ENCODE data around the gene TMEM131L.
A peak's percentile ranks its signal among the peaks of the same experiment; 100 is the strongest.

The TMEM131L gene

DNA sequence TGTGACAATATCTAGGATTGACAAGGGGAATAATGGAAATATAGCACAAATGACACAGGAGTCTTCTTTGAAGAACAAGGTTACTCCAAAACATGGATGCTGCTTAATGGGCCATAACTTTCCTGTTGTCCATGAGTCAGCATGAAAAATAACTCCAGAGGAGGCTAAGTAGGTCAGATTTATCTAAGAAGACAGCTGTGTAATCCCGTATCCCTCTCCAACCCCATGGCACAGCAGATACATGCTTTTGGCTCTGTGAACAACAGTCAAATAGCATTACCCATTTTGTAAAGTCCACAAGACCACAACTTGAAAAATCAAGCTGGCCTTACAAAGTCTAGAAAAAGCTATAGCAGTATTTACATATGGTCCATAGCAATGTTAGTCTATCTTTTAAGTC, 2.1 kb upstream of the TMEM131L start:
- Histone ChIP-seq H3K4me3 (ENCODE audit: low read depth in 1 of 2, low read length in 1 of 2) (no peak overlapping the region), H3K9me3 (no peaks in the 10 kb centered on the region), H3K27me3 (no peaks in the 10 kb centered on the region), H3K36me3 (no peaks in the 10 kb centered on the region), H3K4me1 (ENCODE audit: control insufficient read depth in 1 of 2, insufficient read depth in 1 of 2, low read depth in 1 of 2, low read length in 1 of 2) (peaks cover 38% of the 10 kb centered on the region in 2 experiments), H3K27ac (no peak overlapping the region)
- TF ChIP-seq, protein P1, sequence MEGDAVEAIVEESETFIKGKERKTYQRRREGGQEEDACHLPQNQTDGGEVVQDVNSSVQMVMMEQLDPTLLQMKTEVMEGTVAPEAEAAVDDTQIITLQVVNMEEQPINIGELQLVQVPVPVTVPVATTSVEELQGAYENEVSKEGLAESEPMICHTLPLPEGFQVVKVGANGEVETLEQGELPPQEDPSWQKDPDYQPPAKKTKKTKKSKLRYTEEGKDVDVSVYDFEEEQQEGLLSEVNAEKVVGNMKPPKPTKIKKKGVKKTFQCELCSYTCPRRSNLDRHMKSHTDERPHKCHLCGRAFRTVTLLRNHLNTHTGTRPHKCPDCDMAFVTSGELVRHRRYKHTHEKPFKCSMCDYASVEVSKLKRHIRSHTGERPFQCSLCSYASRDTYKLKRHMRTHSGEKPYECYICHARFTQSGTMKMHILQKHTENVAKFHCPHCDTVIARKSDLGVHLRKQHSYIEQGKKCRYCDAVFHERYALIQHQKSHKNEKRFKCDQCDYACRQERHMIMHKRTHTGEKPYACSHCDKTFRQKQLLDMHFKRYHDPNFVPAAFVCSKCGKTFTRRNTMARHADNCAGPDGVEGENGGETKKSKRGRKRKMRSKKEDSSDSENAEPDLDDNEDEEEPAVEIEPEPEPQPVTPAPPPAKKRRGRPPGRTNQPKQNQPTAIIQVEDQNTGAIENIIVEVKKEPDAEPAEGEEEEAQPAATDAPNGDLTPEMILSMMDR (IDR thresholded peaks at IDR 0.05) = no peak

DNA sequence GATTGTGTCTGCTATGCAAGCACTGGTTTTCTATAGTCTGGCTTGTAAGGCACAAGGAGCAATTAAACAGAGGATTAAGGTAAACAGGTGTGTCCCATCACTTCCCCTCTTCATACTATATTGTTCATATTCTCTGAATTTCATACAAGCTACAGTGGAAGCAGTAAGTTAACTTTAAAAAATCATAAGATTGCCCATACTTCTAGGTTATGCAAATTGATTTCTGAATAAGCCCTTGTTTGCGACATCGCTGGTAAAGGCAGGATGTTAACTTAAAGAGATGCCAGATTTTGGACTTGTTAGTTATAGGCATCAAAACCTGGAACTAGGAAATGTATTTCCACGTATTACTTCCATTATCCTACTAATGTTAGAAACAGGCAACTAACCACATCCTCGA, 1.0 kb upstream of the TMEM131L start:
- Histone ChIP-seq H3K4me3 (ENCODE audit: low read depth in 1 of 2, low read length in 1 of 2) (peak overlapping the region; percentile 75 to 85), H3K9me3 (no peaks in the 10 kb centered on the region), H3K36me3 (no peaks in the 10 kb centered on the region), H3K27ac (peak overlapping the region; percentile 92), H3K4me1 (ENCODE audit: control insufficient read depth in 1 of 2, insufficient read depth in 1 of 2, low read depth in 1 of 2, low read length in 1 of 2) (peaks cover 43 to 44% of the 10 kb centered on the region in 2 experiments), H3K27me3 (no peaks in the 10 kb centered on the region)
- TF ChIP-seq, protein P1 (IDR thresholded peaks at IDR 0.05) = no peak

DNA sequence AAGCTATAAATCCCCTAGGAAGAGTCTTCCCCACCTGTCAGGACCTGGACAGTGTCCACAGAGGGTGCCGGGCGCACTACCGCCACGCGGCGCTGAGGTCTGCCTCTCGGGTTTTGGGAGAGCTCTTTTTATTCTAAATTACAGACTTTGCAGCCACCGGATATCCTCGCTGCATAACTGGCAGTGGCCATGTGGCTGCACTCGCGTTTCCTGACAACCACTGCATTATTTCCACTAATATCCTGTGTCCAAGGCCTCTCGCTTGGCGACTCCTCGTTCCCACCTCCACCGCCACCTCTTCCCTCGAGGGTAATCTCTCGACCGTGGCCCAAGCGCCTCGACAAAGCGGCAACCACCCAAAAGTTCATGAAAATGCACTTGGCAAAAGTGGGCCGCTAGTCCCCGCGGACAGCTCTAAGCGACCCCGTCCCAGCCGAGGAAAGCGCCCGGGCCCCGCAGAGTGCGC, 512 bp upstream of the TMEM131L start:
- peak overlapping the region; percentile 75 to 85 for H3K4me3 ChIP-seq (ENCODE audit: low read depth in 1 of 2, low read length in 1 of 2)
- no peaks in the 10 kb centered on the region for H3K9me3 ChIP-seq
- peaks cover 48 to 49% of the 10 kb centered on the region in 2 experiments for H3K4me1 ChIP-seq (ENCODE audit: control insufficient read depth in 1 of 2, insufficient read depth in 1 of 2, low read depth in 1 of 2, low read length in 1 of 2)
- H3K27me3 ChIP-seq = no peaks in the 10 kb centered on the region
- peak overlapping the region; percentile 92 for H3K27ac ChIP-seq
- TF ChIP-seq, protein P1 (IDR thresholded peaks at IDR 0.05) = no peak
- no peaks in the 10 kb centered on the region for H3K36me3 ChIP-seq

DNA sequence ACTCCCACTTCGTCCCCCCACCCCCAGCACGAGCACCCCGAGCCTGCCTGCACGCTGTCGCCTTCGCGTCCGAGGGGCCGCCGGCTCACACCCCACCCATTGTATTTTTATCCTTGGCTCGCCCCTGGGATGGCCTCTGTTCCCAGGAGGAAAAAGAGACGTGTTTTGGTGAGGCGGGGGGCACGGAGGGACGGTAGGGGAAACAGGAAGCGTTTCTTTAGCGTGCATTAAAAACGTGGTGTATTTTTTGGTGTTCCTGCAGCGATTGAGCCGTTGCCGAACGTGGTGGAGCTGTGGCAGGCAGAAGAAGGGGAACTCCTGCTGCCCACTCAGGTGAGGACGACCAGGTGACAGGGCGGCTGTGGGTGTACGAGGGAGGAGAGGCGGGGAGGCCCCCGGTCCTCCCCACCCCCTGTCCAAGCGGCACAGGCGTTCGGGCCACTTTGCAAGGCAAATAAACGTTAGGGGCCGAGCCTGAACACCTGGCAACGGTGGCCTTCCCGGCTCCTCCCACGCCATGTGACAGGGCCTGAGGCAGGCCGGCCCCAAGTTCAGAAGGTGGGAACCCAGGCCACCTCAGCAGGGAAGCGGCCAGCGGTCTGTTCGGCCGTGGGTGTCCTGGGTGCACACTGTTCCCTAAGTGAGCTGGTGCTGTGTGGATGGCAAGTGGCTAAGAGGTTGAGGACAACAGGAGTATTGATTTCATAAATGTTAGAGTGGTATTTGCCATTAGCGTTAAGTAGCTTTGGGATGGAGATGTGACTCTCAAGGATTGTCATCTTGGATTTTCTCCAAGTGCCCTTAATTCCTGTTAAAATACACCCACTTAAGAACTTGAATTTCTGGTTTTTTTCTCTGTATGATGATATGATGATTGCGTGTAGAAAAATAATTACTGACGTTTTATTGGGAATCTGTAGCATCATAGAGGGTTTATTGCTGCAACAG, 1.1 kb downstream of the TMEM131L start:
- Histone ChIP-seq H3K27me3 (no peaks in the 10 kb centered on the region), H3K9me3 (no peaks in the 10 kb centered on the region), H3K27ac (peak overlapping the region; percentile 92), H3K36me3 (no peaks in the 10 kb centered on the region), H3K4me3 (ENCODE audit: low read depth in 1 of 2, low read length in 1 of 2) (peak overlapping the region; percentile 75 to 85), H3K4me1 (ENCODE audit: control insufficient read depth in 1 of 2, insufficient read depth in 1 of 2, low read depth in 1 of 2, low read length in 1 of 2) (peaks cover 64 to 65% of the 10 kb centered on the region in 2 experiments)
- TF ChIP-seq, protein P1 (IDR thresholded peaks at IDR 0.05) = no peak

DNA sequence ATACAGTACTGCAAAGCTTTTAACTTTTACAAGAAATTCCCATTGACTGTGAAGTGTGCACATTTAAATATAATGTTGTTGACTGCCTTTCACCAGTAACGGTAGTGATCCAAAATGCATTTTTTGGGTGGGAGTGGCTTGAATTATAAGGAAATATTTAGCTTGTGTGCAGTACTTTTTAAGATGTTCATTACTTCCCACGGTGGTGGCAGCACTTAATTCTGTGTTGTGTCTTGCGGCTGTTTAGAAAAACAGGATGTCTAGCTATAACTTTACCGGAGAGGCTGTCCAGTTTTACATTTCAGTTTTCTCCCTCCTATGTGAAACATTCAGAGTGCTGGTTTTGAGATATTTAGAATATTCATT, 1.7 kb downstream of the TMEM131L start:
- H3K27me3 ChIP-seq = no peaks in the 10 kb centered on the region
- TF ChIP-seq, protein P1 (IDR thresholded peaks at IDR 0.05) = no peak
- H3K4me1 ChIP-seq (ENCODE audit: control insufficient read depth in 1 of 2, insufficient read depth in 1 of 2, low read depth in 1 of 2, low read length in 1 of 2) = peaks cover 71 to 72% of the 10 kb centered on the region in 2 experiments
- peak overlapping the region; percentile 92 for H3K27ac ChIP-seq
- peak overlapping the region; percentile 75 to 85 for H3K4me3 ChIP-seq (ENCODE audit: low read depth in 1 of 2, low read length in 1 of 2)
- peaks cover 6% of the 10 kb centered on the region for H3K36me3 ChIP-seq
- H3K9me3 ChIP-seq = no peaks in the 10 kb centered on the region
